RWPE1 (cell line): ENCODE data around the gene NTNG2.

Experiments
- CTCF ChIA-PET: fragments of 350-600 bp; sonication (Branson Sonifier 250); formaldehyde crosslinking; extraction: SDS; loops from one replicate; lab custom pipeline; 2021; lab: Yijun Ruan, JAX
- POLR2A ChIA-PET: fragments of 400-600 bp; formaldehyde crosslinking; extraction: SDS; loops from one replicate; lab custom pipeline; 2020; ENCODE audit warnings: antibody characterized with exemption; ENCODE audit not compliant: low non-redundant PET; lab: Yijun Ruan, JAX
- DNase-seq: peaks from one replicate; pipeline ENCODE4 v3.0.0; 2012; ENCODE audit warnings: low spot score
- H3K27ac ChIP-seq: fragments of 450-650 bp; 2 replicates; pipeline ENCODE4 v1.5.1; 2017
- CTCF ChIP-seq: fragments of 450-650 bp; conservative IDR thresholded peaks from 2 replicates; pipeline ENCODE4 v1.5.1; 2017; ENCODE audit warnings: low read depth, mild to moderate bottlenecking

The NTNG2 gene

GRCh38 chr9:132183715-132184114, 21.9 kb downstream of the NTNG2 start:
- no peak overlapping the region for H3K27ac ChIP-seq
- TF ChIP-seq CTCF, result no peak
- POLR2A ChIA-PET, result no interaction called here
- no peak for DNase-seq
- CTCF ChIA-PET, result interaction anchor here (0.7 to 2.6 kb wide), 5 partner anchors 8 to 53 kb away, joined by 3 to 18 read pairs (median 6); no protein-coding TSS in a partner anchor

GRCh38 chr9:132184124-132184523, 22.3 kb downstream of the NTNG2 start:
- DNase-seq, result no peak
- no peak for TF ChIP-seq CTCF
- H3K27ac ChIP-seq, result no peak overlapping the region
- POLR2A ChIA-PET, result no interaction called here
- CTCF ChIA-PET, result interaction anchor here (2.1 to 2.6 kb wide), 2 partner anchors 7 to 14 kb away, joined by 6 to 18 read pairs; no protein-coding TSS in a partner anchor

GRCh38 chr9:132185073-132186009, 23.5 kb downstream of the NTNG2 start:
- no peak for TF ChIP-seq CTCF
- POLR2A ChIA-PET, result no interaction called here
- CTCF ChIA-PET, result interaction anchor here (0.6 to 2.6 kb wide), 7 partner anchors 9 to 1167 kb away, joined by 3 to 18 read pairs (median 4); no protein-coding TSS in a partner anchor
- H3K27ac ChIP-seq, result no peak overlapping the region
- no peak for DNase-seq

GRCh38 chr9:132187121-132187620, 25.3 kb downstream of the NTNG2 start:
- DNase-seq, result no peak
- ChIA-PET CTCF (interaction anchor here (0.6 kb wide), 2 partner anchors 16 to 472 kb away, joined by 3 read pairs; no protein-coding TSS in a partner anchor), POLR2A (no interaction called here)
- H3K27ac ChIP-seq, result no peak overlapping the region
- no peak for TF ChIP-seq CTCF

GRCh38 chr9:132190966-132191365, 29.1 kb downstream of the NTNG2 start:
- no peak for DNase-seq
- ChIA-PET POLR2A (no interaction called here), CTCF (interaction anchor here (0.6 to 1.8 kb wide), 4 partner anchors 8 to 396 kb away, joined by 3 to 7 read pairs (median 4); no protein-coding TSS in a partner anchor)
- H3K27ac ChIP-seq, result no peak overlapping the region
- TF ChIP-seq CTCF, result no peak

GRCh38 chr9:132192728-132193127, 30.9 kb downstream of the NTNG2 start:
- no peak overlapping the region for H3K27ac ChIP-seq
- ChIA-PET POLR2A (no interaction called here), CTCF (interaction anchor here (1.1 kb wide), 1 partner anchor 49 kb away, joined by 3 read pairs; no protein-coding TSS in a partner anchor)
- DNase-seq, result no peak
- TF ChIP-seq CTCF, result no peak
